Astrocyte (in vitro differentiated cells and primary cell): ENCODE results near the gene LRIG1.

Experiments
- CTCF ChIP-seq: IDR thresholded peaks from 2 replicates; pipeline ENCODE4 v1.5.1; 2011; ENCODE audit warnings: low read depth, mild to moderate bottlenecking, inconsistent platforms, low read length, moderate library complexity; ENCODE audit not compliant: insufficient read depth
- EZH2 ChIP-seq: IDR thresholded peaks from 2 replicates; pipeline ENCODE4 v1.6.1; 2012; ENCODE audit warnings: mild to moderate bottlenecking, low read length, inconsistent platforms; ENCODE audit not compliant: insufficient read depth

- TF ChIP-seq CTCF (no peak), EZH2 (no peak)
These were observed 77.0 kb downstream of the LRIG1 start for GRCh38 chr3:66423791-66424190.
